ENCODE measurements around the gene PSME1.

The PSME1 gene

GRCh38 chr14:24177041-24177825 lies 41.2 kb downstream of the PSME1 start:
- H3K4me3 ChIP-seq (ENCODE audit: low read length): no peak overlapping the region
- no peak for TF ChIP-seq ZNF274 (IDR thresholded peaks at IDR 0.05; ENCODE audit: low read depth, low read length)

GRCh38 chr14:24177891-24178290 lies 41.9 kb downstream of the PSME1 start:
- H3K4me3 ChIP-seq (ENCODE audit: low read length): no peak overlapping the region
- no peak for TF ChIP-seq ZNF274 (IDR thresholded peaks at IDR 0.05; ENCODE audit: low read depth, low read length)

GRCh38 chr14:24178399-24179178 lies 42.6 kb downstream of the PSME1 start:
- TF ChIP-seq ZNF274 (IDR thresholded peaks at IDR 0.05; ENCODE audit: low read depth, low read length): no peak
- H3K4me3 ChIP-seq (ENCODE audit: low read length): no peak overlapping the region

GRCh38 chr14:24179294-24179960 lies 43.4 kb downstream of the PSME1 start:
- TF ChIP-seq ZNF274 (IDR thresholded peaks at IDR 0.05; ENCODE audit: low read depth, low read length): no peak
- H3K4me3 ChIP-seq (ENCODE audit: low read length): no peak overlapping the region

GRCh38 chr14:24179961-24180796 lies 44.2 kb downstream of the PSME1 start:
- TF ChIP-seq ZNF274 (IDR thresholded peaks at IDR 0.05; ENCODE audit: low read depth, low read length): no peak
- H3K4me3 ChIP-seq (ENCODE audit: low read length): no peak overlapping the region

GRCh38 chr14:24181371-24182077 lies 45.5 kb downstream of the PSME1 start:
- no peak for TF ChIP-seq ZNF274 (IDR thresholded peaks at IDR 0.05; ENCODE audit: low read depth, low read length)
- H3K4me3 ChIP-seq (ENCODE audit: low read length): no peak overlapping the region

- H3K4me3 ChIP-seq (ENCODE audit: low read length): no peak overlapping the region
- TF ChIP-seq ZNF274 (IDR thresholded peaks at IDR 0.05; ENCODE audit: low read depth, low read length): no peak
These were observed 46.3 kb downstream of the PSME1 start for GRCh38 chr14:24182110-24182882.

GRCh38 chr14:24183014-24183481 lies 47.1 kb downstream of the PSME1 start:
- no peak for TF ChIP-seq ZNF274 (IDR thresholded peaks at IDR 0.05; ENCODE audit: low read depth, low read length)
- H3K4me3 ChIP-seq (ENCODE audit: low read length): no peak overlapping the region

- no peak overlapping the region for H3K4me3 ChIP-seq (ENCODE audit: low read length)
- no peak for TF ChIP-seq ZNF274 (IDR thresholded peaks at IDR 0.05; ENCODE audit: low read depth, low read length)
These were observed 48.3 kb downstream of the PSME1 start for GRCh38 chr14:24184104-24184970.

- no peak for TF ChIP-seq ZNF274 (IDR thresholded peaks at IDR 0.05; ENCODE audit: low read depth, low read length)
- H3K4me3 ChIP-seq (ENCODE audit: low read length): no peak overlapping the region
These were observed 49.0 kb downstream of the PSME1 start for GRCh38 chr14:24185026-24185425.

GRCh38 chr14:24185741-24186140 lies 49.7 kb downstream of the PSME1 start:
- TF ChIP-seq ZNF274 (IDR thresholded peaks at IDR 0.05; ENCODE audit: low read depth, low read length): no peak
- no peak overlapping the region for H3K4me3 ChIP-seq (ENCODE audit: low read length)
